ENCODE results near the gene GOT2.
"Not testable (repeated sequence)": the region's sequence is repeated elsewhere in the genome, so short reads cannot be mapped to it uniquely, and the experiment has no call there.

Gene GOT2

DNA sequence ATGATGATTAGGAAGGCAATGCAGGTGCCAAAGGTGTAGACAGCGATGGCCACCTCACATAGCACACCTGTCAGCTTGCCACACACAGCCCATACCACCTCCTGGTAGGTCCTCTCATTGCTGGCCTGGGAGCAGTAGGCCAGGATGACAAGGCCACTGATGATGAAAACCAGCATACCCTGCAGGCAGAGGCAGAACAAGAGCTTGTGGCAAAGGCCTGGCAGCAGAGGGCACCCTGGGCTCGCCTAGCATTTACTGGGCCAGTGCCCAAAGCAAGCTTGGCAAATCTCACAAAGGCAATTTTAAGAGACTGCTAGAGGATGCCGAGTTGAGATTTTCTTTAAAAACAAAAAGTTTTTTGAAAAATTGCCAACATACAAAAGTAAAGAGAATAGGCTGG, 55.4 kb downstream of the GOT2 start:
- H3K9ac ChIP-seq (ENCODE audit: low read depth, low read length) = no peak overlapping the region
- H3K4me1 ChIP-seq (ENCODE audit: insufficient read depth, low read length) = no peaks in the 10 kb centered on the region
- peaks cover 51% of the 10 kb centered on the region for H3K36me3 ChIP-seq (ENCODE audit: insufficient read depth, low read length)
- H3K9me3 ChIP-seq (ENCODE audit: insufficient read depth, low read depth, low read length) = no peaks in the 10 kb centered on the region
- no peak overlapping the region for H3K27ac ChIP-seq (ENCODE audit: low read depth, low read length)
- H3K4me3 ChIP-seq (ENCODE audit: low read length) = no peak overlapping the region
- WGBS = 91% methylated on average over 3 of the region's 3 CpGs
- H3K27me3 ChIP-seq (ENCODE audit: insufficient read depth, low read length) = no peaks in the 10 kb centered on the region

DNA sequence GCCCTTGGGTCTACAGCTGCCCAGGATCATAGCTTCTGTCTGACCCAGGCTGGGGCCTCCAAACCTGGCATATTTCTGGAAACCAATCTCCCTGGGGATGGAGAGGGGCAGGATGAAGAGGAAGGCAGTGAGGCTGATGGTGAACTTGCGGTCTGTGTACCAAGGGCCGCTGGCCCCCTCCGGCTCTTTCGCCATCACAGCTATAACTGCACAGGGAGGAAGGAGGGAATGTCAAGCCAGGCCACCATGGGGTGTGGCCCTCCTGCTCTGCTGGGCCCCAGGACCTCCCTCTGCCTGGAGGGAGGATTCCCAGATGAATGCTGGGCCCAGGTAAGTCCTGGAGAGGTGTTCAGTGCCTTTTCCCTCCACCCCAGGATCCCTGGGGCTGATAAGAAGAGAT, 55.8 kb downstream of the GOT2 start:
- no peaks in the 10 kb centered on the region for H3K9me3 ChIP-seq (ENCODE audit: insufficient read depth, low read depth, low read length)
- no peaks in the 10 kb centered on the region for H3K4me1 ChIP-seq (ENCODE audit: insufficient read depth, low read length)
- H3K4me3 ChIP-seq (ENCODE audit: low read length) = no peak overlapping the region
- no peak overlapping the region for H3K9ac ChIP-seq (ENCODE audit: low read depth, low read length)
- H3K27me3 ChIP-seq (ENCODE audit: insufficient read depth, low read length) = no peaks in the 10 kb centered on the region
- H3K27ac ChIP-seq (ENCODE audit: low read depth, low read length) = no peak overlapping the region
- WGBS = 99% methylated on average over 4 of the region's 4 CpGs
- peaks cover 51% of the 10 kb centered on the region for H3K36me3 ChIP-seq (ENCODE audit: insufficient read depth, low read length)

DNA sequence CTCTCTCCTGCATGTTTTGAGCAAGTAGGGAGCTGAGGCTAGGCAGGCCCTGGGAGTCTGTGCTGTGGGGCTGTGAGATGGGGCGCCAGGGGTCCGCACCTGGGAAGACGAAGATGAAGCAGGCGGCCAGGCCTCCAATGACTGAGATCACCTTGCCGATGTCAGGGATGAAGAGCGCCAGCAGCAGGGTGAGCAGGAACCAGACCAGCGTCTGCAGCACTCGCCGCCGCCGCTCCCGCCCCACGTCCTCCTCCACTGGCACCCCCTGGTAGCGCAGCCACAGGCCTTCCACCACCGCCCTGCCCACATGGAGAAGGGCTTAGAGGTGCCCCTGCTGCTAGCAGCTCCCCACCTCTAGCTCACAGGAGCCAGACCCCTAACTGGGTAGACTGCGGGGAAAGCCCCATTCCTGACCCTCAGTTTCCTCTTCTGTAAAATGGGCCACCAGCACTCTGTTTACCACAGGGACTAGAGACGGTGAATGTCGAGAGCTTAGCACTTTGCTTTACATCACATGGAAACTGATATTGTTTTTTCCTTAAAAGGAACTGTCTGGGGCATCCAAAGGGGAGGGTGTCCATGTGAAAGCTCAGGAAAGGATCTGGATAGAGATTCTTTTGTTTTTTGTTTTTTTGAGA, 63.1 kb downstream of the GOT2 start:
- no peak overlapping the region for H3K9ac ChIP-seq (ENCODE audit: low read depth, low read length)
- no peaks in the 10 kb centered on the region for H3K9me3 ChIP-seq (ENCODE audit: insufficient read depth, low read depth, low read length)
- no peak overlapping the region for H3K27ac ChIP-seq (ENCODE audit: low read depth, low read length)
- H3K4me3 ChIP-seq (ENCODE audit: low read length) = no peak overlapping the region
- no peaks in the 10 kb centered on the region for H3K27me3 ChIP-seq (ENCODE audit: insufficient read depth, low read length)
- H3K4me1 ChIP-seq (ENCODE audit: insufficient read depth, low read length) = no peaks in the 10 kb centered on the region
- WGBS = 95% methylated on average over 18 of the region's 18 CpGs
- H3K36me3 ChIP-seq (ENCODE audit: insufficient read depth, low read length) = peaks cover 41% of the 10 kb centered on the region

DNA sequence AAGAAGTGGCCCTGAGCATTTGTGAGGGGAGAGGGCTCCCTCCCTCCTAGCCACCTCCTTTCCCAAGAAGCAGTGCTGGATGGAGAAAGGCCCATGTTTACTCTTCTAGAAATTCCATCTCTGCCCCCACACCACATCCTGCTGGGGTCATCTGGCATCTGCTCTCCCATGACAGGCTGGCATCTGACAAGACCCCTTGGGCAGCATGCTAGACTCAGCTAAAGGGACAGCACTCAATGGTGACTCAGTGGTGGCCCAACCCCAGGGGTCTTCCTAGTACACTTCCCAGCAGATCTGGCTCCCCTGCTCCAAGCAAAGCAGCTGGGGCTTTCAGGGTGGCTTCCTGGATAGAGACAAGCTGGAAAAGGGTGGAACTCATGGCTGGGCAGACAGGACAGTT, 63.9 kb downstream of the GOT2 start:
- H3K27ac ChIP-seq (ENCODE audit: low read depth, low read length) = no peak overlapping the region
- peaks cover 32% of the 10 kb centered on the region for H3K36me3 ChIP-seq (ENCODE audit: insufficient read depth, low read length)
- no peak overlapping the region for H3K9ac ChIP-seq (ENCODE audit: low read depth, low read length)
- no peaks in the 10 kb centered on the region for H3K27me3 ChIP-seq (ENCODE audit: insufficient read depth, low read length)
- no peak overlapping the region for H3K4me3 ChIP-seq (ENCODE audit: low read length)
- no peaks in the 10 kb centered on the region for H3K4me1 ChIP-seq (ENCODE audit: insufficient read depth, low read length)
- no peaks in the 10 kb centered on the region for H3K9me3 ChIP-seq (ENCODE audit: insufficient read depth, low read depth, low read length)

DNA sequence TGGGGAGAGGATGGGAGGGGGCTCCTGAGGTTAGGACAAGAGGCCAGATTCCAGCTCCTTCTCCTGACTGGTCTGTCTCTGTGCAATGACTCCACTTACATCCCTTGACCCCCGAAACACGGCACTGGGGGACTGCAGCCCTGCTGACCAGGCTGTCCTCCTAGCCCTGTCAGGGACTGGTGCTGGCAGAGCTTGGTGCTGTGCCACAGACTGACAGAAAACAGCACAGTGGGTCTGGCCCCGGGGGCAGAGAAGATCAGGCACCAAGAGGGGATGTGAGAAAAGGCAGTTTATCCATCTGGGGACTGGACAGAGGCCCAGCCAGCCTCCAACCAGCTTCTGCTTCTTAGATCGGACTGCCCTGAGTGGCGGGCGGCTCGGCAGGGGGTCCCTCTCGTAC, 68.9 kb downstream of the GOT2 start:
- Histone ChIP-seq H3K27ac (ENCODE audit: low read depth, low read length) (no peak overlapping the region), H3K9ac (ENCODE audit: low read depth, low read length) (no peak overlapping the region), H3K4me3 (ENCODE audit: low read length) (no peak overlapping the region), H3K27me3 (ENCODE audit: insufficient read depth, low read length) (no peaks in the 10 kb centered on the region; the same call in 1 of the 2 replicates), H3K4me1 (ENCODE audit: insufficient read depth, low read length) (no peaks in the 10 kb centered on the region), H3K36me3 (ENCODE audit: insufficient read depth, low read length) (peaks cover 15% of the 10 kb centered on the region), H3K9me3 (ENCODE audit: insufficient read depth, low read depth, low read length) (no peaks in the 10 kb centered on the region)
- 83% methylated on average over 8 of the region's 8 CpGs for WGBS

DNA sequence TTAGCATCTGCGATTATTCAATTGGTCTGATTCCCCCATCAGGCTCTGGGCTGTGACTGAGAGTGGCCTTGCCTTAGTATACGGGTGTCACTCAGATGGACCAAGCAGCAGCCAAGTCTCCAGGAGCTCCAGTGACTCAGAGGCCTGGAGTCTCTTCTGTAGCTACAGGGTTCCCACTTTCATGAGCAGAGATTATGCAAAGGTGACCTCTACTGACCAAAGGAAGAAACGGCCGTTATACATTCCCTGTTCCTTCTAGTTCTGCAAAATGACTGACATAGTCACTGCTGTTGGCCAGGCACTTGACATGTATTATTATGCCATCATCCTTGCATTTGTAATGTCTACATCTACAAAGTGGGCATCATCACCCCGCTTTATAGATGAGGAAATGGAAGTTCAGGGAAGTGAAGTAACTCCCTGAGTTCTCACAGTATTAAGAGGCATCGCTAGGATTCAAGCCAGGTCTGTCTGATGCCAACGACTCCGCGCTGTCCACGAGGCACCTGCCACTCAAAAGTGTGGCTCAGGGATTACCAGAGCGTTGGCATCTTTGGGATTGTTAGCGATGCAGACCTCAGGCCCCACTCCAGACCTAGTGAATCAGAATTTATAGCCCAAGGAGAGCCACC, 72.8 kb downstream of the GOT2 start:
- H3K9me3 ChIP-seq (ENCODE audit: insufficient read depth, low read depth, low read length) = no peaks in the 10 kb centered on the region
- WGBS = 53% methylated on average over 12 of the region's 12 CpGs
- no peak overlapping the region for H3K4me3 ChIP-seq (ENCODE audit: low read length)
- no peaks in the 10 kb centered on the region; the same call in 1 of the 2 replicates for H3K27me3 ChIP-seq (ENCODE audit: insufficient read depth, low read length)
- H3K27ac ChIP-seq (ENCODE audit: low read depth, low read length) = no peak overlapping the region
- H3K9ac ChIP-seq (ENCODE audit: low read depth, low read length) = no peak overlapping the region
- H3K4me1 ChIP-seq (ENCODE audit: insufficient read depth, low read length) = no peaks in the 10 kb centered on the region
- no peaks in the 10 kb centered on the region for H3K36me3 ChIP-seq (ENCODE audit: insufficient read depth, low read length)

DNA sequence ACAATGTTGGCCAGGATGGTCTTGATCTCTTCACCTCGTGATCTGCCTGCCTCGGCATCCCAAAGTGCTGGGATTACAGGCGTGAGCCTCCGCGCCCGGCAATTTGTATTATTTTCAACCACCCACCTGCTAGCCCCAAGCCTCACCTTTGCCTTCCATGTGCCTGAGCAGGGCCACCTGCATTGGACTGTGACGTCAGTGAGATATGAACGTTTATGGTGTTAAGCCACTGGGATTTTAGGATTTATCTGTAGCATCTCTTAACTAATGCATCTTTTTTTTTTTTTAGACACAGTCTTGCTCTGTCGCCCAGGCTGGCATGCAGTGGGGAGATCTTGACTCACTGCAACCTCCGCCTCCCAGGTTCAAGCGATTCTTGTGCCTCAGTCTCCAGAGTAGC, 74.2 kb downstream of the GOT2 start:
- H3K4me3 ChIP-seq (ENCODE audit: low read length) = not testable (repeated sequence)

DNA sequence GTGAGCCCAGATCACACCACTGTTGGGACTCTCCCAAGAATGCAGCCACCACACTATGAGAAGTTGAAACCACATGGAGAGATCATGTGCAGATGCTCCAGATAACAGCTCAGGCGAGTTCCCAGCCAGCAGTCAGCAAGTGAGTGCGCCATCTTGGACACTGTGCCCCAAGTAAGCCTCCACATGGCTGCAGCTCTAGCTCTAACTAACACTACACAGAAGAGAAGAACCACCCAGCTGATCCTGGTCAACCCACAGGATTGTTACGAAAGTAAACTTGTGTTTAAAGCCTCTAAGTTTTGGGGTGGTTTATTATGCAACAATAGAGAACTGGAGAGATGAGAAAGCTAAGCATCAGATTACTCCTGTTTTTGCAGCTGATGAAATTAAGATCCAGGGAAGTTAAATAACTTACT, 75.3 kb downstream of the GOT2 start:
- H3K27me3 ChIP-seq (ENCODE audit: insufficient read depth, low read length) = no peaks in the 10 kb centered on the region; the same call in 1 of the 2 replicates
- H3K9me3 ChIP-seq (ENCODE audit: insufficient read depth, low read depth, low read length) = no peaks in the 10 kb centered on the region
- H3K4me1 ChIP-seq (ENCODE audit: insufficient read depth, low read length) = no peaks in the 10 kb centered on the region
- 95% methylated on average over 3 of the region's 3 CpGs for WGBS
- no peak overlapping the region for H3K4me3 ChIP-seq (ENCODE audit: low read length)
- H3K27ac ChIP-seq (ENCODE audit: low read depth, low read length) = no peak overlapping the region
- H3K9ac ChIP-seq (ENCODE audit: low read depth, low read length) = no peak overlapping the region
- no peaks in the 10 kb centered on the region for H3K36me3 ChIP-seq (ENCODE audit: insufficient read depth, low read length)

More for the DNA sequence above, 74.2 kb downstream of the GOT2 start:
- H3K36me3 ChIP-seq (ENCODE audit: insufficient read depth, low read length); H3K27me3 ChIP-seq (ENCODE audit: insufficient read depth, low read length); H3K27ac ChIP-seq (ENCODE audit: low read depth, low read length); H3K4me1 ChIP-seq (ENCODE audit: insufficient read depth, low read length); H3K9ac ChIP-seq (ENCODE audit: low read depth, low read length); H3K9me3 ChIP-seq (ENCODE audit: insufficient read depth, low read depth, low read length): not testable (repeated sequence)
- WGBS = 92% methylated on average over 10 of the region's 11 CpGs

Data from HUES64 (cell line).